Mesenchymal stem cell (in vitro differentiated cells and primary cell): ENCODE measurements around the gene FAM227B.

Experiments
- DNase-seq: peaks from one replicate; pipeline ENCODE4 v3.0.0-alpha.2; 2013
- H2AFZ ChIP-seq: one replicate; pipeline ENCODE4 v1.6.1; 2013; ENCODE audit warnings: low read depth, mild to moderate bottlenecking, control low read depth, inconsistent platforms, low read length, moderate library complexity
- H2AK5ac ChIP-seq: 2 replicates; pipeline ENCODE4 v1.6.1; 2013; ENCODE audit warnings: low read length, moderate library complexity, mild to moderate bottlenecking, inconsistent platforms; ENCODE audit not compliant: severe bottlenecking
- H2BK120ac ChIP-seq: one replicate; pipeline ENCODE4 v1.6.1; 2013; ENCODE audit warnings: low read depth, mild to moderate bottlenecking, inconsistent platforms, low read length, moderate library complexity
- H2BK12ac ChIP-seq, 2 experiments: one replicate each; pipeline ENCODE4 v1.6.1; 2013; ENCODE audit warnings: inconsistent platforms in 2 of 2, low read length in 2 of 2, mild to moderate bottlenecking in 2 of 2, moderate library complexity in 2 of 2, control low read depth in 1 of 2
- H2BK15ac ChIP-seq: one replicate; pipeline ENCODE4 v1.6.1; 2013; ENCODE audit warnings: mild to moderate bottlenecking, low read depth, inconsistent platforms; ENCODE audit not compliant: poor library complexity, severe bottlenecking
- H2BK5ac ChIP-seq: 2 replicates; pipeline ENCODE4 v1.6.1; 2013; ENCODE audit warnings: low read depth, mild to moderate bottlenecking, low read length, control low read depth, inconsistent platforms; ENCODE audit not compliant: poor library complexity, severe bottlenecking
- H3K14ac ChIP-seq, 2 experiments: one replicate each; pipeline ENCODE4 v1.6.1; 2013; ENCODE audit warnings: inconsistent platforms in 2 of 2, low read length in 2 of 2, control low read depth in 1 of 2, mild to moderate bottlenecking in 1 of 2, moderate library complexity in 1 of 2
- H3K18ac ChIP-seq, 2 experiments: one replicate each; pipeline ENCODE4 v1.6.1; 2013; ENCODE audit warnings: inconsistent platforms in 2 of 2, low read length in 2 of 2, control low read depth in 1 of 2, low read depth in 1 of 2, mild to moderate bottlenecking in 1 of 2
- H3K23ac ChIP-seq, 2 experiments: one replicate each; pipeline ENCODE4 v1.6.1; 2013; ENCODE audit warnings: inconsistent platforms in 2 of 2, low read length in 2 of 2, mild to moderate bottlenecking in 2 of 2, moderate library complexity in 2 of 2, control low read depth in 1 of 2
- H3K27ac ChIP-seq: 2 replicates; pipeline ENCODE4 v1.5.1; 2013; ENCODE audit warnings: mild to moderate bottlenecking, moderate library complexity, low read length, control low read depth, inconsistent platforms; ENCODE audit not compliant: poor library complexity, severe bottlenecking
- H3K27me3 ChIP-seq, 2 experiments: 2 replicates each; pipeline versions ENCODE4 v1.6.1 to v1.7.0; 2013; ENCODE audit warnings: low read length in 2 of 2, mild to moderate bottlenecking in 2 of 2, moderate library complexity in 2 of 2, control low read depth in 1 of 2, inconsistent platforms in 1 of 2; ENCODE audit not compliant: control insufficient read depth in 1 of 2, insufficient read depth in 1 of 2
- H3K36me3 ChIP-seq, 2 experiments: 2 replicates each; pipeline versions ENCODE4 v1.6.1 to v1.7.0; 2013; ENCODE audit warnings: low read length in 2 of 2, control low read depth in 1 of 2, inconsistent platforms in 1 of 2, low read depth in 1 of 2, mild to moderate bottlenecking in 1 of 2; ENCODE audit not compliant: insufficient read depth in 2 of 2, control insufficient read depth in 1 of 2
- H3K4ac ChIP-seq, 2 experiments: one replicate each; pipeline ENCODE4 v1.6.1; 2013; ENCODE audit warnings: inconsistent platforms in 2 of 2, low read length in 2 of 2, mild to moderate bottlenecking in 2 of 2, moderate library complexity in 2 of 2, control low read depth in 1 of 2, low read depth in 1 of 2
- H3K4me1 ChIP-seq: 2 replicates; pipeline ENCODE4 v1.6.1; 2013; ENCODE audit warnings: low read depth, low read length, control low read depth; ENCODE audit not compliant: control insufficient read depth, insufficient read depth
- H3K4me2 ChIP-seq: 2 replicates; pipeline ENCODE4 v1.6.1; 2013; ENCODE audit warnings: low read length, mild to moderate bottlenecking, inconsistent platforms; ENCODE audit not compliant: poor library complexity, severe bottlenecking
- H3K4me3 ChIP-seq, 2 experiments: 2 replicates each; pipeline versions ENCODE4 v1.5.1 to v1.7.0; 2013; ENCODE audit warnings: low read length in 2 of 2, mild to moderate bottlenecking in 2 of 2, control low read depth in 1 of 2, low read depth in 1 of 2; ENCODE audit not compliant: insufficient read depth in 1 of 2
- H3K79me1 ChIP-seq: replicated peaks from 2 replicates; pipeline ENCODE4 v1.6.1; 2013; ENCODE audit warnings: mild to moderate bottlenecking, control low read depth, low read length, inconsistent platforms; ENCODE audit not compliant: poor library complexity, severe bottlenecking
- H3K9ac ChIP-seq: 2 replicates; pipeline ENCODE4 v1.7.0; 2013; ENCODE audit warnings: mild to moderate bottlenecking, low read length, moderate library complexity
- H3K9me3 ChIP-seq: 2 replicates; pipeline ENCODE4 v1.7.0; 2013; ENCODE audit warnings: mild to moderate bottlenecking, low read length; ENCODE audit not compliant: control insufficient read depth
- H4K8ac ChIP-seq: one replicate; pipeline ENCODE4 v1.6.1; 2013; ENCODE audit warnings: inconsistent platforms, mild to moderate bottlenecking, low read length, moderate library complexity
- H4K91ac ChIP-seq: one replicate; pipeline ENCODE4 v1.6.1; 2013; ENCODE audit warnings: mild to moderate bottlenecking, low read length, inconsistent platforms
- WGBS: methylation state at CpG from one replicate; pipeline ENCODE4 v1.1.7; 2013; ENCODE audit warnings: mixed read lengths; 5-methylcytosine and 5-hydroxymethylcytosine counted together

The FAM227B gene

DNA sequence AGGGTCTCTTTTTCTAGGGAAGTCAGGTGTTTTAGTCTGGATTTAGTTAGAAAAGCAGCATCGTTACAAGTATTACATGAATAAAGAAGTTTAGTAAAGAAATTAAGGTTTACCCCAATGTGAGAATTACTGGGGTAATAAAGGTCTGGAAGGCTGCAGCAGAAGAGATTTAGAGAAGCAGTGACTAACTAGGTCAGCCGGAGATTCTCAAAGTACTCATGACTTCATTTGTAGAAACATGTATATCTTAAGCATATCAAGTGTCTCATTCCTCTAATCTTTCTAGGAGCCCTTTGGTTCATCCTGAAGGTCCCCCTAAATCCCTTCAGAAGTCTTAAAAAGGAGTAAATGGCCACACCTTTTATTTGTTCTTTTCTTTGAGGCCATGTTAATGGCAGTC is 26.3 kb upstream of the FAM227B start:
- H3K18ac ChIP-seq: no peak overlapping the region
- no peak overlapping the region for H3K9ac ChIP-seq
- H2AFZ ChIP-seq: no peak overlapping the region
- H3K4me2 ChIP-seq: no peak overlapping the region
- no peak overlapping the region for H4K91ac ChIP-seq
- no peaks in the 10 kb centered on the region for H3K27me3 ChIP-seq
- no peaks in the 10 kb centered on the region for H3K79me1 ChIP-seq
- no peak overlapping the region for H2BK15ac ChIP-seq
- no peak overlapping the region for H3K14ac ChIP-seq
- no peak overlapping the region for H3K27ac ChIP-seq
- H2BK5ac ChIP-seq: no peak overlapping the region
- H3K36me3 ChIP-seq: peaks cover 0 to 61% of the 10 kb centered on the region in 2 experiments
- H3K9me3 ChIP-seq: peaks cover 16% of the 10 kb centered on the region
- H2BK12ac ChIP-seq: no peak overlapping the region
- DNase-seq: no peak
- no peak overlapping the region for H3K4me3 ChIP-seq
- WGBS: 98% methylated on average over 2 of the region's 2 CpGs
- H3K4ac ChIP-seq: no peak overlapping the region
- no peak overlapping the region for H3K23ac ChIP-seq
- H3K4me1 ChIP-seq: peaks cover 1% of the 10 kb centered on the region
- H2BK120ac ChIP-seq: no peak overlapping the region
- H4K8ac ChIP-seq: no peak overlapping the region
- no peak overlapping the region for H2AK5ac ChIP-seq

- Histone ChIP-seq H2BK120ac (no peak overlapping the region), H2AFZ (no peak overlapping the region), H2BK12ac (no peak overlapping the region), H2AK5ac (no peak overlapping the region), H3K4me2 (no peak overlapping the region), H3K79me1 (no peaks in the 10 kb centered on the region), H3K36me3 (peaks cover 0 to 66% of the 10 kb centered on the region in 2 experiments), H3K14ac (no peak overlapping the region), H4K8ac (no peak overlapping the region), H2BK15ac (no peak overlapping the region), H3K9me3 (peaks cover 6% of the 10 kb centered on the region), H3K4ac (no peak overlapping the region), H2BK5ac (no peak overlapping the region), H3K27me3 (no peaks in the 10 kb centered on the region), H3K23ac (no peak overlapping the region), H3K4me1 (peaks cover 1% of the 10 kb centered on the region), H4K91ac (no peak overlapping the region), H3K18ac (no peak overlapping the region), H3K9ac (peak overlapping the region; percentile 31), H3K27ac (peak overlapping the region; percentile 50), H3K4me3 (no peak overlapping the region)
- DNase-seq: peak; percentile 35
Observed at GRCh38 chr15:49645941-49646340, 25.3 kb upstream of the FAM227B start.

DNA sequence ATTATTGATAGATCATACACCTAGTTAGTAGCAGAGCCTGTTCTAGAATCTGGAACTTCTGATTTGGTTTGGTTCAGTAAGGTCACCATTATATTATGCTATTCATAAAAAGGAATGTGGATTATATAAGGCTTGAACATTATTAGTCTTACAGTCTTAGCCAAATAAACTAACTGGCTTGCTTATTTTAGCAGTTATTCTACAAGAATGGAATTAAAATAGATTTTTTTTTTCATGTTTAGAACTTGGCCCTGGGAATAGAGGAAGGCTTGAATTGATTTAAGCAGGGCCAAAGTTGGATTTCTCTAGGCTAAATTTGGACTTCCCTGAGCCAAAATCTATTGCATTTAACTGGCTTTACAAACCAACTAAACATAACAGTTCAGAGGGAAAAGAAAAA is 24.7 kb upstream of the FAM227B start:
- no peak overlapping the region for H3K14ac ChIP-seq
- H3K4me1 ChIP-seq: peaks cover 1% of the 10 kb centered on the region
- no peak for DNase-seq
- H3K23ac ChIP-seq: no peak overlapping the region
- H3K9ac ChIP-seq: peak overlapping the region; percentile 31
- peak overlapping the region; percentile 37 for H3K27ac ChIP-seq
- no peak overlapping the region for H2BK5ac ChIP-seq
- no peak overlapping the region for H2AFZ ChIP-seq
- H3K4me2 ChIP-seq: no peak overlapping the region
- no peaks in the 10 kb centered on the region for H3K27me3 ChIP-seq
- no peak overlapping the region for H2BK12ac ChIP-seq
- H3K4me3 ChIP-seq: no peak overlapping the region
- no peak overlapping the region for H2BK15ac ChIP-seq
- H3K79me1 ChIP-seq: no peaks in the 10 kb centered on the region
- peaks cover 0 to 73% of the 10 kb centered on the region in 2 experiments for H3K36me3 ChIP-seq
- no peak overlapping the region for H4K91ac ChIP-seq
- no peak overlapping the region for H3K4ac ChIP-seq
- H2BK120ac ChIP-seq: no peak overlapping the region
- H3K18ac ChIP-seq: no peak overlapping the region
- peaks cover 6% of the 10 kb centered on the region for H3K9me3 ChIP-seq
- H2AK5ac ChIP-seq: no peak overlapping the region
- no peak overlapping the region for H4K8ac ChIP-seq

DNA sequence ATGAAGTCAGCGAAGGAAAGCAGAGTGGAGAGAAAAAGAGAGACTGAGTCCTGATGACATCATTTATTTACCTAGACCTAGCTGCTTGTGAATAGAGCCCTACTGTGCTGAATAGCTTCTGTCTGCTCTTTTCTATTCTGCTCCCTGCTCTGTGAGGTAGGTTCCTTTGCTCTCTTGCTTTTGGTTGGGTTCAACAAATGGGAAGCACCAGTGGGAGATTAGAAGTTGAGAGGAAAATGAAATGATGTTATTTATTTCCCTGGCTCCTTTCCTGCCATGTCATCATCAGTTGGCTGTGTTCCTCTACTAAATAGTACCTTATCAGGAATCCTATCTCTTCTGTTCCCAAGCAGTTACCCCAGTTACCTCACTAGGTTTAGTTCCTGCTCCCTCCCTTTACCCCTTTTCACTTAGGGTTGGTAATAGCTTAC is 23.8 kb upstream of the FAM227B start:
- Histone ChIP-seq H2BK5ac (no peak overlapping the region), H3K4ac (no peak overlapping the region), H3K9ac (peak overlapping the region; percentile 31), H3K27me3 (no peaks in the 10 kb centered on the region), H4K91ac (no peak overlapping the region), H2BK15ac (no peak overlapping the region), H3K27ac (no peak overlapping the region), H3K4me1 (peaks cover 1% of the 10 kb centered on the region), H3K79me1 (no peaks in the 10 kb centered on the region), H4K8ac (no peak overlapping the region), H3K9me3 (peaks cover 6% of the 10 kb centered on the region), H3K14ac (no peak overlapping the region), H3K36me3 (peaks cover 0 to 82% of the 10 kb centered on the region in 2 experiments), H2AFZ (no peak overlapping the region), H3K18ac (no peak overlapping the region), H3K4me2 (no peak overlapping the region), H2BK120ac (no peak overlapping the region), H3K23ac (no peak overlapping the region), H3K4me3 (no peak overlapping the region), H2BK12ac (no peak overlapping the region), H2AK5ac (no peak overlapping the region)
- WGBS: 100% methylated on average over 1 of the region's 1 CpG
- DNase-seq: no peak
